GM18909 (cell line): Measurements from ENCODE around the gene RFC2.
"Not testable (repeated sequence)": the region's sequence is repeated elsewhere in the genome, so short reads cannot be mapped to it uniquely, and the experiment has no call there.

Experiments used
- ATAC-seq: cut with Tn5 transposase; IDR thresholded peaks from one replicate; pipeline ENCODE4 v1.9.1; 2021; ENCODE audit warnings: mild to moderate bottlenecking; ENCODE audit not compliant: unreplicated experiment, poor library complexity

RFC2 gene

GRCh38 chr7:74221713-74222112 is 32.5 kb downstream of the RFC2 start:
- no peak for ATAC-seq

- no peak for ATAC-seq
Observed at GRCh38 chr7:74220229-74220628, 34.0 kb downstream of the RFC2 start.

- ATAC-seq: no peak
Observed at GRCh38 chr7:74219416-74219815, 34.8 kb downstream of the RFC2 start.

GRCh38 chr7:74218343-74218698 is 35.9 kb downstream of the RFC2 start:
- no peak for ATAC-seq

- ATAC-seq: peak; percentile 66
Observed at GRCh38 chr7:74217455-74218342, 36.5 kb downstream of the RFC2 start.

- no peak for ATAC-seq
Observed at GRCh38 chr7:74216361-74216761, 37.8 kb downstream of the RFC2 start.

GRCh38 chr7:74215921-74216320 is 38.3 kb downstream of the RFC2 start:
- no peak for ATAC-seq

- no peak for ATAC-seq
Observed at GRCh38 chr7:74214816-74215630, 39.2 kb downstream of the RFC2 start.

- ATAC-seq: no peak
Observed at GRCh38 chr7:74212661-74213060, 41.5 kb downstream of the RFC2 start.

GRCh38 chr7:74208241-74208640 is 46.0 kb downstream of the RFC2 start:
- ATAC-seq: not testable (repeated sequence)

- no peak for ATAC-seq
Observed at GRCh38 chr7:74207586-74207985, 46.6 kb downstream of the RFC2 start.

- peak; percentile 41 for ATAC-seq
Observed at GRCh38 chr7:74206589-74207120, 47.5 kb downstream of the RFC2 start.

GRCh38 chr7:74206052-74206451 is 48.1 kb downstream of the RFC2 start:
- ATAC-seq: not testable (repeated sequence)

- no peak for ATAC-seq
Observed at GRCh38 chr7:74203956-74204618, 50.1 kb downstream of the RFC2 start.

GRCh38 chr7:74202841-74203556 is 51.2 kb downstream of the RFC2 start:
- no peak for ATAC-seq

GRCh38 chr7:74199551-74200355 is 54.4 kb downstream of the RFC2 start:
- no peak for ATAC-seq

- ATAC-seq: no peak
Observed at GRCh38 chr7:74197449-74198124, 56.6 kb downstream of the RFC2 start.

- ATAC-seq: not testable (repeated sequence)
Observed at GRCh38 chr7:74195968-74196654, 58.1 kb downstream of the RFC2 start.
